Measurements from ENCODE around the gene ZNRF1. TPM values are rescaled to one million over a fixed set of nuclear protein-coding genes. Genes with fewer than 3 reads are reported as not detected.

ZNRF1 gene
- total and polyA plus RNA-seq, 2 donors (not counting 1 experiment from before 2014, with no cell fraction given): 0.27 to 0.76 TPM

DNA sequence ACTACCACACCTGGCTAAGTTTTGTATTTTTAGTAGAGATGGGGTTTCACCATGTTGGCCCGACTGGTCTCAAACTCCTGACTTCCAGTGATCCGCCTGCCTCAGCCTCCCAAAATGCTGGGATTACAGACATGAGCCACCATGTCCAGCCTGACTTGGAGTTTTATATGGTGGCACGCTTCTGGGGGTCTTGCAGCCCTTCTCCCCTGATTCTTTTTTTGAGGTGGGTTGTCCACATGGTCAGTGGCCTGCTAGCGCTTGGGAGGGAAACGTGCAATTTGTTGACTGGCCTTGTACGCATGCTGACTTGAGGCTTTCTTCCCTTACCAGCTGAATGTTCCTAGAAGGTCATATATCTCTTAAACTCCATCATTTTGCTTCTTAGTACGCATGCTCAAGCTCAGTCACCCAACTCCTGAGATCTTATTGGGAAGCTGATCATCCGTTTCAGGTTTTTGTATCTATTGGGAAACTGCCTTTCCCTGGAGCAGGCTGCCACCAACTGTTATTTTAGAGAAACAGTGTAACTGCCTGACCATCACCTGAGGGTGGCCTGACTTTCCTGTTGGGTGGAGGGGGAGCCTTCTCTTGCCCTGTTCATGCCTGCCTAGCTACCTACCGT lies 131.4 kb downstream of the ZNRF1 start:
- H3K4me1 Mint-ChIP-seq: no peaks in the 10 kb centered on the region
- H3K4me2 ChIP-seq (replicated peaks; ENCODE audit: low read depth, low read length, poor library complexity, severe bottlenecking): no peak overlapping the region
- no peak overlapping the region for H2AFZ ChIP-seq (ENCODE audit: insufficient read depth, low read depth, low read length, poor library complexity, severe bottlenecking)
- H3K9me3 ChIP-seq (ENCODE audit: control extremely low read depth in 1 of 3, control insufficient read depth in 2 of 3, insufficient read depth in 1 of 3, low read length in 2 of 3): peaks cover 0 to 10% (median 7%) of the 10 kb centered on the region in 3 donors
- H3K79me2 ChIP-seq (ENCODE audit: control insufficient read depth, insufficient read depth, low read length): no peaks in the 10 kb centered on the region
- intact Hi-C loops (cut with micrococcal nuclease): no loop called here
- POLR2A ChIA-PET: interaction anchor here (0.9 kb wide), 1 partner anchor 8 kb away, joined by 3 read pairs; no protein-coding TSS in a partner anchor
- no peaks in the 10 kb centered on the region for H3K36me3 ChIP-seq (replicated peaks in 1 of 2; ENCODE audit: control extremely low read depth in 1 of 2, control insufficient read depth in 1 of 2, extremely low read depth in 1 of 2, insufficient read depth in 2 of 2, low read length in 1 of 2)
- WGBS (ENCODE audit: insufficient coverage): 43% methylated on average over 4 of the region's 9 CpGs
- H3K4me3 Mint-ChIP-seq: no peak overlapping the region
- H3K9ac ChIP-seq (ENCODE audit: low read length): no peak overlapping the region
- no peak overlapping the region for H3K4me3 ChIP-seq (ENCODE audit: control extremely low read depth in 1 of 5, extremely low read depth in 1 of 5, insufficient read depth in 1 of 5, low read depth in 2 of 5, low read length in 4 of 5)
- H3K4me1 ChIP-seq (ENCODE audit: control insufficient read depth in 2 of 2, insufficient read depth in 2 of 2, low read length in 2 of 2): no peaks in the 10 kb centered on the region
- CTCF ChIA-PET: interaction anchor here (0.5 to 0.9 kb wide), 2 partner anchors 19 to 24 kb away, joined by 3 read pairs; no protein-coding TSS in a partner anchor
- H3K27ac Mint-ChIP-seq: no peak overlapping the region
- no peak overlapping the region for H3K27ac ChIP-seq (ENCODE audit: low read length in 2 of 2)
- peaks cover 0 to 4% (median 1%) of the 10 kb centered on the region in 4 experiments for H3K27me3 ChIP-seq (replicated peaks in 1 of 4; ENCODE audit: control extremely low read depth in 1 of 4, control insufficient read depth in 3 of 4, insufficient read depth in 4 of 4, low read length in 3 of 4)
- no peaks in the 10 kb centered on the region for H3K9me3 Mint-ChIP-seq (ENCODE audit: insufficient read depth)
- H3K27me3 Mint-ChIP-seq: peaks cover 11% of the 10 kb centered on the region
- no peak for ATAC-seq (ENCODE audit: low read depth)
- no peaks in the 10 kb centered on the region for H4K20me1 ChIP-seq (ENCODE audit: control insufficient read depth, insufficient read depth, low read length, poor library complexity, severe bottlenecking)
- no peak for TF ChIP-seq EZH2 (IDR thresholded peaks at IDR 0.05; ENCODE audit: borderline replicate concordance, insufficient read depth, low read depth, low read length, poor library complexity, severe bottlenecking)
- no peak for TF ChIP-seq CTCF (IDR thresholded peaks at IDR 0.05)
- DNase-seq: no peak

- Histone ChIP-seq H3K27ac (ENCODE audit: low read length in 2 of 2) (no peak overlapping the region), H3K9me3 (ENCODE audit: control extremely low read depth in 1 of 3, control insufficient read depth in 2 of 3, insufficient read depth in 1 of 3, low read length in 2 of 3) (peaks cover 0 to 10% (median 7%) of the 10 kb centered on the region in 3 donors), H3K4me3 (ENCODE audit: control extremely low read depth in 1 of 5, extremely low read depth in 1 of 5, insufficient read depth in 1 of 5, low read depth in 2 of 5, low read length in 4 of 5) (no peak overlapping the region), H2AFZ (ENCODE audit: insufficient read depth, low read depth, low read length, poor library complexity, severe bottlenecking) (no peak overlapping the region), H3K79me2 (ENCODE audit: control insufficient read depth, insufficient read depth, low read length) (no peaks in the 10 kb centered on the region), H3K9ac (ENCODE audit: low read length) (no peak overlapping the region), H3K4me2 (replicated peaks; ENCODE audit: low read depth, low read length, poor library complexity, severe bottlenecking) (no peak overlapping the region), H4K20me1 (ENCODE audit: control insufficient read depth, insufficient read depth, low read length, poor library complexity, severe bottlenecking) (no peaks in the 10 kb centered on the region), H3K4me1 (ENCODE audit: control insufficient read depth in 2 of 2, insufficient read depth in 2 of 2, low read length in 2 of 2) (no peaks in the 10 kb centered on the region), H3K36me3 (replicated peaks in 1 of 2; ENCODE audit: control extremely low read depth in 1 of 2, control insufficient read depth in 1 of 2, extremely low read depth in 1 of 2, insufficient read depth in 2 of 2, low read length in 1 of 2) (no peaks in the 10 kb centered on the region), H3K27me3 (replicated peaks in 1 of 4; ENCODE audit: control extremely low read depth in 1 of 4, control insufficient read depth in 3 of 4, insufficient read depth in 4 of 4, low read length in 3 of 4) (peaks cover 0 to 4% (median 1%) of the 10 kb centered on the region in 4 experiments)
- ChIA-PET CTCF (interaction anchor here (0.9 kb wide), 1 partner anchor 20 kb away, joined by 3 read pairs; no protein-coding TSS in a partner anchor), POLR2A (no interaction called here)
- DNase-seq (no peak), ATAC-seq (ENCODE audit: low read depth) (no peak)
- Mint-ChIP-seq H3K4me1 (no peaks in the 10 kb centered on the region), H3K27me3 (peaks cover 15% of the 10 kb centered on the region), H3K27ac (no peak overlapping the region), H3K4me3 (no peak overlapping the region), H3K9me3 (ENCODE audit: insufficient read depth) (no peaks in the 10 kb centered on the region)
- WGBS (ENCODE audit: insufficient coverage): 93% methylated on average over 4 of the region's 7 CpGs
- TF ChIP-seq EZH2 (IDR thresholded peaks at IDR 0.05; ENCODE audit: borderline replicate concordance, insufficient read depth, low read depth, low read length, poor library complexity, severe bottlenecking): no peak
- TF ChIP-seq CTCF (IDR thresholded peaks at IDR 0.05): no peak
- intact Hi-C loops (cut with micrococcal nuclease): no loop called here
These were observed 132.3 kb downstream of the ZNRF1 start for GRCh38 chr16:75131081-75131480.

Data from B cell (primary cell).